Memory B cell (primary cell): ENCODE measurements around the gene ITLN1.
A peak's percentile ranks its signal among the peaks of the same experiment; 100 is the strongest.

Source experiments
- ATAC-seq: fragments of 150-1000 bp; cut with Tn5 transposase; 2 replicates; pipeline ENCODE4 v1.10.0; 2021; ENCODE audit warnings: low read depth, mild to moderate bottlenecking, moderate library complexity
- DNase-seq, 2 donors: peaks; one replicate each; pipeline ENCODE4 v3.0.0; 2022; ENCODE audit warnings: low spot score in 2 of 2
- H3K27ac Mint-ChIP-seq: one replicate; pipeline ENCODE4 v1.8.0; 2022; ENCODE audit warnings: mild to moderate bottlenecking, moderate library complexity, mixed read lengths
- H3K27me3 Mint-ChIP-seq: one replicate; pipeline ENCODE4 v1.8.0; 2022; ENCODE audit warnings: mixed read lengths
- H3K36me3 Mint-ChIP-seq: one replicate; pipeline ENCODE4 v1.8.0; 2022; ENCODE audit warnings: mild to moderate bottlenecking, mixed read lengths
- H3K4me1 Mint-ChIP-seq: one replicate; pipeline ENCODE4 v1.8.0; 2022; ENCODE audit warnings: mixed read lengths
- H3K4me3 Mint-ChIP-seq: one replicate; pipeline ENCODE4 v1.8.0; 2022; ENCODE audit warnings: mild to moderate bottlenecking, moderate library complexity, mixed read lengths
- H3K9me3 Mint-ChIP-seq: one replicate; pipeline ENCODE4 v1.8.0; 2022; ENCODE audit warnings: mixed read lengths

The ITLN1 gene

DNA sequence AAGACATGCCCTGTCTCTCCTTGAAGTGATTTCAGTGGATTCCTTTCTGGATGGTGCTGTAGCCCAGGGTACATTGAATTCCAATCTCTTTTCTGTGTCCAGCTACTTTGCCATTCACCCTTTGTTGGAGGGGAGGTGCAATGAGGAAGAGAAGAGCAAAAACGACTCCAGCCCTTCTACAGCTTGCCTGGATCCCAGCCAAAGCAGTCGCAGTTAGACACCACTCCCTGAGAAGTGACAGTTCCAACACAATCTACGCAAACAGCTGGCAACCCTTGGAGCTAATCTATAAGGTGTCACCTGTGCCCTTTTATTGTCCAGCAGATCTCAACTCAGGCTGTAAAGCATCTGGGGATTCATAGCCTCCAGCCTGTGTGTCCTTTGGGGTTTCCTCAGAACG lies 26.9 kb downstream of the ITLN1 start:
- H3K4me3 Mint-ChIP-seq: no peak overlapping the region
- H3K27me3 Mint-ChIP-seq: peaks cover 6% of the 10 kb centered on the region
- no peak for ATAC-seq
- no peaks in the 10 kb centered on the region for H3K4me1 Mint-ChIP-seq
- no peak for DNase-seq
- peaks cover 4% of the 10 kb centered on the region for H3K36me3 Mint-ChIP-seq
- no peaks in the 10 kb centered on the region for H3K9me3 Mint-ChIP-seq
- H3K27ac Mint-ChIP-seq: no peak overlapping the region

DNA sequence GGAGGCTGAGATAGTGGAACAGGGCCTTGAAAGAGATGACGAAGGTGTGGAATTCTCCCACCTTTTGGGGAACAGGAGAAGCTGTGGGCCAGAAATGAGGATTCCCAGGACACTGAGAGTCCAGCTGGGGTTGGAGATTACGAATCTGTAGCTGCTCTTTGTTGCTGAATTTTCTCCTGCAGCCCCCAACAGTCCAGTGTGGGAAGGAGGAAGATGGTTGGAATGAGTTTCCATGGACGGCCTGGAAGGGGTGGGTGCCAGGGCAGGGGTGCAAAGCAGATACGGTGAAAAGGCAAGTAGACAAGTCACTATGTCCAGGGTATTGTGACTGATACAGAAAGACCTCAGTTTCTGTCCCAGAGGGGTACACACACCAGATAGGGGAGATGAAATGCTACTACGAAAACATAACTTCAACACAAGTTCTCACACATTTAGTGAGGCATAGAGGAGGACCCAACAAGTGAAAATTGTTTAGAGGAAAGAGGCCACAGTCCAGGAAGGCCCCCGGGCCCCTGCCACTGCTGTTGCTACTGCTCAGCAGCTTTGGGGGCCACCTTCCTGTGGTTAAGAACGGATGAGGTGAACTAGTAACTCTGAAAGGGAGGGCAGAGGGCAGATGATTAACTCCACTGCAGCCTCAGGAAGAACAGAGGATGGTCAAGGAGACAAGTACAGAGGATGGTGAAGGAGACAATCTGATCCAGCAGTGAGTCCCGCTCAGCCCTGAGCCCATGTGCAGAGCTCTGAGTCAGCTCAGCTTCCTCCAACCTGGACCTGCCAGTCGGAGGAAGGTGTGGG lies 29.6 kb downstream of the ITLN1 start:
- H3K27me3 Mint-ChIP-seq: peaks cover 6% of the 10 kb centered on the region
- no peak overlapping the region for H3K4me3 Mint-ChIP-seq
- ATAC-seq: no peak
- DNase-seq: no peak
- no peaks in the 10 kb centered on the region for H3K9me3 Mint-ChIP-seq
- H3K4me1 Mint-ChIP-seq: no peaks in the 10 kb centered on the region
- H3K36me3 Mint-ChIP-seq: peaks cover 4% of the 10 kb centered on the region
- no peak overlapping the region for H3K27ac Mint-ChIP-seq

DNA sequence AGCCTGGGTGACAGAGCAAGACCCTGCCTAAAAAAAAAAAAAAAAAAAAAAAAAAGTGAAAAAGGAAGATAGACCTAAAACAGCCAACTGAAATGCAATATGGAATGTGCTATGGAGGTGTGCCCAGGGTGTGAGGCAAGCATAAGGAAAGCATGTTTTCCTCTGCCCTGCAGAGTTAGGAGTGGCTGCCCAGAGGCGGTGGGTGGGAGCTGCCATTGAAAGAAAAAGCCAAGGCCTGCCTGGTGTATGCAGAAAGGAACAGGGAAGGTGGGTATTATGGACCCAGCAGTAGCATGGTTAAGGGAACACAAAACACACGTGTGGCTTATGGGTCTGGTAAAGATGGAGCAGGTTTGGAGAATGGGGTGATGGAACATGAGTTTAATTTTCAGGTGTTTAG lies 31.2 kb downstream of the ITLN1 start:
- no peak overlapping the region for H3K27ac Mint-ChIP-seq
- no peak overlapping the region for H3K4me3 Mint-ChIP-seq
- DNase-seq: no peak
- H3K4me1 Mint-ChIP-seq: no peaks in the 10 kb centered on the region
- no peaks in the 10 kb centered on the region for H3K9me3 Mint-ChIP-seq
- H3K27me3 Mint-ChIP-seq: peaks cover 4% of the 10 kb centered on the region
- ATAC-seq: no peak
- H3K36me3 Mint-ChIP-seq: peaks cover under 1% of the 10 kb centered on the region

DNA sequence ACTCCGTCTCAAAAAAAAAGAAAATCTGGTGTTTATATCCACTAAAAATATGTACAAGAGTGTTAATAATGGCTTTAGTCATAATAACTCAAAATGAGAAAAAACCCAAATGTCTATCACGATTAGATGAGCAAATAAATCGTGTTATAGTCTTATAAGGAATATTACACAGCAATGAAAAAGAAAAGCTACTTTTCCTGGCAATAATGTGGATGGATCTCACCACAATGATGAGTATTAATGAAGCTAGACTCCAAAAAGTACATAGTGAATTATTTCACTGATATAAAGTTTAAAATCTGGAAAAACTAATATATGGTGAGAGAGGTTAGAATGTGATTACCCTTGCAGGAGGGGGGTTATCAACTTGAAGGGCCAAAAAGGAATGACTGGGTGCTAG lies 32.0 kb downstream of the ITLN1 start:
- no peaks in the 10 kb centered on the region for H3K36me3 Mint-ChIP-seq
- H3K4me1 Mint-ChIP-seq: no peaks in the 10 kb centered on the region
- H3K9me3 Mint-ChIP-seq: no peaks in the 10 kb centered on the region
- no peak overlapping the region for H3K4me3 Mint-ChIP-seq
- ATAC-seq: no peak
- DNase-seq: no peak
- peaks cover 5% of the 10 kb centered on the region for H3K27me3 Mint-ChIP-seq
- no peak overlapping the region for H3K27ac Mint-ChIP-seq

DNA sequence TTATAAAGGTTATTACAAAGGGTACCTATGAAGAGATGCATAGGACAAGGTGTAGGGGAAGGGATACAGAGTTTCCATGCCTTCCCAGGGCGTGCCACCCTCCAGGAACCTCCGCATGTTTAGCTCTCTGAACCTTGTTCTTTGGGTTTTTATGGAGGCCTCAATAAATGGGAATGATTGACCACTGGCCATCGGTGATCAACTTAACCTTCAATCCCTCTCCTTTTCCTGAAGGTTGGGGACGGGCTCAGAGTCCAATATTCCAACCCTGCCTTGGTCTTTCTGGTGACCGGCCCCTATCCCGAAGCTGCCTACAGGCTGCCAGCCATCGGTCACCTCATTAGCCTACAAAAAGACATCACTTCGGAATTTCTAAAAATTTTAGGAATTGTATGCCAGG lies 34.0 kb downstream of the ITLN1 start:
- Mint-ChIP-seq H3K27me3 (peaks cover 5% of the 10 kb centered on the region), H3K4me3 (no peak overlapping the region), H3K4me1 (no peaks in the 10 kb centered on the region), H3K9me3 (no peaks in the 10 kb centered on the region), H3K27ac (no peak overlapping the region), H3K36me3 (no peaks in the 10 kb centered on the region)
- DNase-seq (no peak), ATAC-seq (no peak)

DNA sequence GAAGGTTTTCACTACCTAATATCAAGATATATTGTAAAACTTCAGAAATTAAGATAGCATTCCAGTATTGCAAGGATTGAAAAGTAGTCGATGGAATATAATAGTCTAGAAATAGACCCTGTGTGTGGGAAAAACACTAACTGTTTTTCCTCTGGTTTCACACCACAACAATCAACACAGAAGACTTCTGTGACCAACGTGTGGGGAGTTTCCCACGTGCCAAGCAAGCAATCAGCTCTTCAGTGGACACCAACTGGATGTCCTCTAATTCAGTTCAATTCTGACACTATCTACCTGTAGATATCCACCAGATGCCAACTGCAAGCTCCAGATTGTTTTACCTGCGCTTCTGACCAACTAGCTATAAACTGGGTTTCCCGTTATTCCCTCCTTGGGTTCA lies 34.4 kb downstream of the ITLN1 start:
- Mint-ChIP-seq H3K27ac (no peak overlapping the region), H3K4me1 (no peaks in the 10 kb centered on the region), H3K9me3 (no peaks in the 10 kb centered on the region), H3K36me3 (no peaks in the 10 kb centered on the region), H3K4me3 (no peak overlapping the region), H3K27me3 (peaks cover 5% of the 10 kb centered on the region)
- DNase-seq (no peak), ATAC-seq (no peak)

DNA sequence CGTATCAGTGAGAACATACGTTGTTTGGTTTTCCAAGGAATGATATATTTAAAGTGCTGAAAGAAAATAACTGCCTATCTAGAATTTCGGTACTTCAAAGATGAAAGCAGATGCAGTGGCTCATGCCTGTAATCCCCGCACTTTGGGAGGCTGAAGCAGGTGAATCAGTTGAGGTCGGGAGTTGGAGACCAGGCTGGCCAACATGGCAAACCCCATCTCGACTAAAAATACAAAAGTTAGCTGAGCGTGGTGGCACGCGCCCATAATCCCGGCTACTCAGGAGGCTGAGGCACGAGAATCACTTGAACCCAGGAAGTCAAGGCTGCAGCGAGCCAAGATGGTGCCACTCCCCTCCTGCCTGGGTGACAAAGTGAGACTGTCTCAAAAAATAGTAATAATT lies 38.7 kb downstream of the ITLN1 start:
- H3K36me3 Mint-ChIP-seq: peaks cover 3% of the 10 kb centered on the region
- no peak for DNase-seq
- no peak overlapping the region for H3K27ac Mint-ChIP-seq
- H3K9me3 Mint-ChIP-seq: no peaks in the 10 kb centered on the region
- no peak for ATAC-seq
- H3K4me3 Mint-ChIP-seq: no peak overlapping the region
- peaks cover 7% of the 10 kb centered on the region for H3K27me3 Mint-ChIP-seq
- no peaks in the 10 kb centered on the region for H3K4me1 Mint-ChIP-seq

DNA sequence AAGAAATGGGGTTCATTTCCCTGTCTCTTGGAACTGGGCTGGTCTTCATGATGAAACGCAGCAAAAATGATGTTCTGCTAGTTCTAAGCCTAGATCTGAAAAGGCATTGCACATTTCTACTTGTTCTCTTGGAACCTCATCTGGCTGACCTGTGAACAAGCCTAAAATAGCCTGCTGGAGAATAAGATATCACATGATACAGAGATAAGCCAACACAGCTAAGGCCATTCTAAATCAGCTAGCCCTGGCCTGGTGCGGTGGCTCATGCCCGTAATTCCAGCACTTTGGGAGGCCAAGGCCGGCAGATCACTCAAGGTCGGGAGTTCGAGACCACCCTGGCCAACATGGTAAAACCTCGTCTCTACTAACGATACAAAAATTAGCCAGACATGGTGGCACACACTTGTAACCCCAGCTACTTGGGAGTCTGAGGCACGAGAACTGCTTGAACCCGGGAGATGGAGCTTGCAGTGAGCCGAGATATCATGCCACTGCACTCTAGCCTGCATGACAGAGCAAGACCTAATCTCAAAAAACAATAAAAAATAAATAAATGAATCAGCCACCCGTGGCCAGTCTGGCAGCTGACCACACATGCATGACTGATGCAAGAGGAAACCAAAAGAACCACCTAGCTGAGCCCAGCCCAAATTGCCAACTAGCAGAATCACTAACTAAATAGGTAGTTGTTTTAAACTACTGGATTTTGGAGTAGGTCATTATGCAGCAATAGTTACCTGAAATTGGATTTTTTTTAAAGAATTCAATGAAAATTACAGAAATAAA lies 40.3 kb downstream of the ITLN1 start:
- Mint-ChIP-seq H3K27me3 (peaks cover 7% of the 10 kb centered on the region), H3K4me3 (no peak overlapping the region), H3K9me3 (no peaks in the 10 kb centered on the region), H3K4me1 (no peaks in the 10 kb centered on the region), H3K36me3 (peaks cover 3% of the 10 kb centered on the region), H3K27ac (no peak overlapping the region)
- no peak for ATAC-seq
- no peak for DNase-seq

DNA sequence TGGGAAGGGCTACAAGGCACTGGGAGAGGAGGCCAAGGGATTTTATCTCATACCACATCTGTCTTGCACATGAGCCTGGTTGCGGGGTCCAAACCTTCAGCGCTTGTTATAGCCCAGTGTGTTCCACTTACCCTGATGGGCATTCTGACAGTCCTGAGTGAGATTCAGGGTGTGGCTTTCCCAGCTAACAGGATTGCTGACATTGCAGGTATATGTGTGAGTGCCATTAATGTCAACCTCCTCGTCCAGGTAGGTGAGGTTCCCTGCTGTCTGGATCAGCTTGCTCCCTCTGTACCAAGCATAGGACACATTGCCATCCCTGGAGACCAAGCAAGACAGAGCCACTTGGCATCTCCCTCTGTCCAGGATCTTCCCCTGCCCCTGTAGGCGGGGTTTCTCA lies 43.9 kb downstream of the ITLN1 start:
- DNase-seq: no peak
- peaks cover 22% of the 10 kb centered on the region for H3K4me1 Mint-ChIP-seq
- no peak overlapping the region for H3K27ac Mint-ChIP-seq
- H3K36me3 Mint-ChIP-seq: peaks cover 3% of the 10 kb centered on the region
- H3K4me3 Mint-ChIP-seq: no peak overlapping the region
- H3K9me3 Mint-ChIP-seq: no peaks in the 10 kb centered on the region
- no peak for ATAC-seq
- peaks cover 2% of the 10 kb centered on the region for H3K27me3 Mint-ChIP-seq

DNA sequence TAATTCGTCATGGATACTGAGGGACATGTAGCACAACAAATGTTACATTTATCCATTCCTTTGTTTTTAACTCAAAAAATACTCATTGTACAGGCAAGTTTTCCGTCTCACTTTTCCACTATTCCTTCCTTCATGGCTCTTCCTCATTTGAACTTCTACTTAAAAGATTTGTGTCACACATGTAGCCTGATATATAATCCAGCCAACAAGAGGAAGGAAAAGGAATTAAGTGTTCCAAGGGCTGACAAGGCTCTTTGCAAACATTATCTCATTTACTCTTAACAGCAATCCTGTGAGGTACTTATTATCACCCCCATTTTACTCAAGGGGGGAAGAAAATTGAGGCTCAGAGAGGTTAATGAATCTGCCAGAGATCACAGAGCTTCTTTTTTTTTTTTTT lies 45.2 kb downstream of the ITLN1 start:
- Mint-ChIP-seq H3K4me1 (peaks cover 30% of the 10 kb centered on the region), H3K27ac (no peak overlapping the region)
- no peak for ATAC-seq

DNA sequence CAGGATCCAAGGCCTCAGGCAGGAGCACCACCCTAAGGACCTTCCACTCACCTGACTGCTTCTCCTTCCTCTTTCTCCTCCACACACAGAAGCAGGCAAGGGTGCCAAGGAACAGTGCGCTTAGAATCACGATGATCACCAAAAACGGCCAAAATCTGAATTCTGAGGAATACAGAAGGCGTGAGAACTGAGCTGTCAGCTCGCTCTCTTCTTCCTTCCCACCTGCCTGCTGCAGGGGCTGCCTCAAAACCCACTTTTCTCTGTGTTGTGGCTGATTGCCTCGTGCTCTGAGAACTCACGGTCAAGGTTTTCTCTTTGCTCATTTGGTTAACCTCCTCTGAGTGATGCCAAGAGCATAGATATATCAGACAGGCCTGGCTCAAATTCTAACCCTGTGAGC lies 46.1 kb downstream of the ITLN1 start:
- Mint-ChIP-seq H3K36me3 (no peaks in the 10 kb centered on the region), H3K4me3 (no peak overlapping the region), H3K9me3 (no peaks in the 10 kb centered on the region), H3K27ac (no peak overlapping the region), H3K4me1 (peaks cover 31% of the 10 kb centered on the region), H3K27me3 (no peaks in the 10 kb centered on the region)
- DNase-seq (no peak), ATAC-seq (no peak)

More for the DNA sequence above, 45.2 kb downstream of the ITLN1 start:
- no peak for DNase-seq
- H3K4me3 Mint-ChIP-seq: no peak overlapping the region
- no peaks in the 10 kb centered on the region for H3K9me3 Mint-ChIP-seq
- no peaks in the 10 kb centered on the region for H3K36me3 Mint-ChIP-seq
- no peaks in the 10 kb centered on the region for H3K27me3 Mint-ChIP-seq

DNA sequence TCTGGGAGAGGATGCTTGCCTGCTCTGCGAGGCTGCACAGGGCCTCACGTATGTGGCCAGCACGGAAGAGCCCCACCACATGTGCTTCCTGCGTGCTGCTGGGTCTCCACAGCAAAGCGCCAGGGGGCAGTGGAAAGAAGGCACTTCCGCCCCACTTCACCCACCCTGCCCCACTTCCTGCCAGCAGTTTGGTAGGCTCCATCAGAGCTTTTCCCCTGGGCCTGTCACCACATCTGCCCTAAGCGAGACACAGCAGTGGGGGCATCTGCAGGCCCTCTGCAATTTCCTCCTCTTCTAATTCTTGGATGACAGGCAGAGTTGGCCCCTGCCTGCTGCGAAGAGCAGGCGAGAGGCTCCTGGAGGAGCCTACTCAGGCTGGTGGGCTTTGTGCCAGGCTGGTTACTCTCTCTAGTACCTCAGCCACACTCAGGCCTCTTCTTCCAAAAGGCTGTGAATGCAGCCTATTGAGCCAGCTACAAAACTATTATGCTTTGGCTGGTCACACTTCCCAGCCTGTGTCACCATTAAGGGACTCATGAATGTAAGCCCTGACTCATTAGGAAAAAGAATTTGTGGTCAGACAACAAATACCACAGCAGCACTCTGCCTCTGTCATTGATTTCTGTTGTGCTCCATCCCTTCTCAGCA lies 47.3 kb downstream of the ITLN1 start:
- peaks cover 31% of the 10 kb centered on the region for H3K4me1 Mint-ChIP-seq

DNA sequence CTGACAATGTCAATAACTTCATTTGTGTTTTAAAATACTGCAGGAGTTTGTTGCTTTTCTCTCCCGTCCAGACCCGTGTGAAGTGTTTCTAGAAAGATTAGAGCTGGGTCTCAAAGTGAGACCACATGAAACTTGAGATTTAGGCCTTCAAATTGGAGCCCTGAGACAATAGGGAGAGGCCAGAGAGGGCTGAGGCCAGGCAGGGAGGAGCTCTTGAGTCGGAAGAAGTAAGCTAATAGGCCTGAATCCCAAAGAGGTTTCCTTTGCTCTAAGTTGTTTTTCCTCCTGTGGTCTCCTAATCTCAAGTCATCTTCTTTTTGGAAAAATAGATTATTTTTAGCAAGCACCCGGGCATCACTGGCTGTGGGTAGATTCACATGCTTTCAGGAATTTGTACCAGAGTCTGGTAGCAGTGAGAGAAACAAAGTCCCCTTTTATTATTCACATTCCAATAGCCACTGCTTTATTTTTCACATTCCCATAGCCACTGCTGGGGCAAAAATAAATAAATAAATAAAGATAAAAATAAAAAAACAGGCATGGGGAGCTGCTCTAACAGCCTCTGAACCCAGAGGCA lies 47.9 kb downstream of the ITLN1 start:
- DNase-seq: no peak
- peaks cover 31% of the 10 kb centered on the region for H3K4me1 Mint-ChIP-seq
- no peak for ATAC-seq
- no peaks in the 10 kb centered on the region for H3K27me3 Mint-ChIP-seq
- peak overlapping the region; percentile 87 for H3K27ac Mint-ChIP-seq
- no peaks in the 10 kb centered on the region for H3K36me3 Mint-ChIP-seq
- no peaks in the 10 kb centered on the region for H3K9me3 Mint-ChIP-seq
- peak overlapping the region; percentile 4 for H3K4me3 Mint-ChIP-seq

More for the DNA sequence above, 47.3 kb downstream of the ITLN1 start:
- peak; percentile 63 to 79 for DNase-seq
- no peaks in the 10 kb centered on the region for H3K36me3 Mint-ChIP-seq
- peak; percentile 98 for ATAC-seq
- H3K27me3 Mint-ChIP-seq: no peaks in the 10 kb centered on the region
- H3K4me3 Mint-ChIP-seq: peak overlapping the region; percentile 18
- H3K9me3 Mint-ChIP-seq: no peaks in the 10 kb centered on the region
- peak overlapping the region; percentile 82 for H3K27ac Mint-ChIP-seq

DNA sequence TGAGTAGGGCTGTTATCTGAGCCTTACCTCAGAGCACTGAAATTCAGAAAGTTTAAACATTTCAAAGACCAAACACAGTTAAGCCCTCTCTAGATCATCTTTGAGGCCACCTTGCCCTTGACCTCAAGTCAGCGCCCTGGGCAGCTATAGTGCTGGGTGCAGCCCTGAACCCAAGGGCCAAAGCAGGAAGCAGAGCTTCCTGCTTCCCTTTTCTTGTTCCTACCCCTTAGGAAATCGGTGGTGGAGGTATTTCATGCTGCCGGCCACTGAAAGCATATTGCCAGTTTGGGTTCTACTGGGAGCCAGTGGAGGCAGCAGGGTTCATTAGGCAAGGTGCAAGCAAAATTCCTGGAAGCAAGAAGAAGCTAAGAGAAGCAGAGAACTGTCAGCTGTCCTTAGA lies 48.4 kb downstream of the ITLN1 start:
- Mint-ChIP-seq H3K4me1 (peaks cover 31% of the 10 kb centered on the region), H3K27me3 (no peaks in the 10 kb centered on the region), H3K27ac (peak overlapping the region; percentile 87), H3K9me3 (no peaks in the 10 kb centered on the region), H3K36me3 (no peaks in the 10 kb centered on the region), H3K4me3 (peak overlapping the region; percentile 4)
- ATAC-seq: no peak
- no peak for DNase-seq
